A549 (cell line): ENCODE data around the gene PPTC7. TPM values are rescaled to one million over a fixed set of nuclear protein-coding genes. Genes with fewer than 3 reads are reported as not detected.
"Not testable (repeated sequence)": the region's sequence is repeated elsewhere in the genome, so short reads cannot be mapped to it uniquely, and the experiment has no call there.

Experiments used
- ATAC-seq, 2 experiments: fragments of 200-7000 bp in 1 of 2; fragments of >200 bp in 1 of 2; cut with Nextera tagmentation in 1 of 2; cut with Tn5 transposase in 1 of 2; 3 replicates each; pipeline versions ENCODE4 v1.8.0 to v1.9.1; 2018 to 2020; ENCODE audit warnings: mild to moderate bottlenecking in 1 of 2, moderate library complexity in 1 of 2
- CTCF ChIA-PET: fragments of 300-600 bp; sonication (Branson Sonifier 250); formaldehyde crosslinking; extraction: SDS; loops from one replicate; lab custom pipeline; 2021; ENCODE audit warnings: antibody characterized with exemption, inconsistent platforms; lab: Yijun Ruan, JAX
- POLR2A ChIA-PET: fragments of 350-600 bp; formaldehyde crosslinking; extraction: SDS; loops from one replicate; lab custom pipeline; 2021; ENCODE audit warnings: antibody characterized with exemption, inconsistent platforms; lab: Yijun Ruan, JAX
- DNase-seq, 2 experiments: peaks; one replicate each; pipeline versions ENCODE4 v3.0.0 to v3.0.0-alpha.2; 2011 to 2016; ENCODE audit warnings: low read depth in 1 of 2, low spot score in 1 of 2
- FAIRE-seq: peaks from 2 replicates; lab custom pipeline; 2011; peaks lifted over from hg19 to GRCh38; lab: Jason Lieb, UNC
- H3K27ac ChIP-seq, 2 experiments: fragments of >200 bp; sonication (Bioruptor Twin); formaldehyde crosslinking; 3 replicates each; pipeline ENCODE4 v1.5.1; 2016 to 2017
- H3K4me1 ChIP-seq: fragments of >200 bp; sonication (Bioruptor Twin); formaldehyde crosslinking; 3 replicates; pipeline ENCODE4 v1.6.1; 2016
- H3K4me2 ChIP-seq: fragments of >200 bp; sonication (Bioruptor Twin); formaldehyde crosslinking; 3 replicates; pipeline ENCODE4 v1.6.1; 2016
- H3K4me3 ChIP-seq: fragments of >200 bp; sonication (Bioruptor Twin); formaldehyde crosslinking; 3 replicates; pipeline ENCODE4 v1.5.1; 2016
- H3K9me3 ChIP-seq: fragments of >200 bp; sonication (Bioruptor Twin); formaldehyde crosslinking; 3 replicates; pipeline ENCODE4 v1.6.1; 2016
- CBX2 ChIP-seq: fragments of 200-600 bp; sonication (generic); IDR thresholded peaks from 2 replicates; pipeline ENCODE4 v1.6.1; 2016; ENCODE audit warnings: low read depth, mild to moderate bottlenecking, borderline replicate concordance
- CEBPB ChIP-seq, 2 experiments: fragments of >200 bp in 1 of 2; sonication (Bioruptor Twin) in 1 of 2; formaldehyde crosslinking in 1 of 2; IDR thresholded peaks; 2 replicates each; pipeline ENCODE4 v1.6.1; 2012 to 2016
- EHF ChIP-seq: fragments of 250-450 bp; sonication (Bioruptor Pico); IDR thresholded peaks from 2 replicates; pipeline ENCODE4 v1.5.0; 2020; ENCODE audit warnings: mild to moderate bottlenecking
- ESRRA ChIP-seq: fragments of 150-350 bp; IDR thresholded peaks from 2 replicates; pipeline ENCODE4 v1.6.1; 2014; ENCODE audit warnings: mild to moderate bottlenecking, low read length, borderline replicate concordance
- GATA3 ChIP-seq: IDR thresholded peaks from 2 replicates; pipeline ENCODE4 v1.6.1; 2012; ENCODE audit warnings: borderline replicate concordance
- HDAC2 ChIP-seq: fragments of 200-600 bp; sonication (generic); IDR thresholded peaks from 2 replicates; pipeline ENCODE4 v1.6.1; 2016
- HEYL ChIP-seq: fragments of 250-450 bp; sonication (Bioruptor Pico); IDR thresholded peaks from 2 replicates; pipeline ENCODE4 v1.8.0; 2021; ENCODE audit warnings: mild to moderate bottlenecking, moderate library complexity
- KDM1A ChIP-seq: fragments of 200-600 bp; sonication (generic); IDR thresholded peaks from 2 replicates; pipeline ENCODE4 v1.6.1; 2016; ENCODE audit warnings: low read depth, mild to moderate bottlenecking
- MAZ ChIP-seq: fragments of 150-350 bp; IDR thresholded peaks from 2 replicates; pipeline ENCODE4 v1.6.1; 2014; ENCODE audit warnings: antibody characterized with exemption, low read depth, low read length, borderline replicate concordance
- NR3C1 ChIP-seq: fragments of >200 bp; sonication (Bioruptor Twin); formaldehyde crosslinking; IDR thresholded peaks from 3 replicates; pipeline ENCODE4 v1.6.1; 2017
- PHF8 ChIP-seq: fragments of 200-600 bp; sonication (generic); IDR thresholded peaks from 2 replicates; pipeline ENCODE4 v1.6.1; 2016; ENCODE audit warnings: low read depth, mild to moderate bottlenecking, antibody characterized with exemption, moderate library complexity, borderline replicate concordance
- POLR2A ChIP-seq: IDR thresholded peaks from 2 replicates; pipeline ENCODE4 v1.6.1; 2012; ENCODE audit warnings: mild to moderate bottlenecking, low read length
- POLR2AphosphoS2 ChIP-seq: conservative IDR thresholded peaks from 2 replicates; pipeline ENCODE4 v1.6.1; 2012; ENCODE audit warnings: low read length, improper control_type of control experiment, inconsistent platforms
- RARB ChIP-seq: fragments of 250-450 bp; sonication (Bioruptor Pico); IDR thresholded peaks from 2 replicates; pipeline ENCODE4 v1.8.0; 2021; ENCODE audit warnings: mild to moderate bottlenecking, moderate library complexity
- TFCP2L1 ChIP-seq: fragments of 250-450 bp; sonication (Bioruptor Pico); IDR thresholded peaks from 2 replicates; pipeline ENCODE4 v1.5.0; 2021; ENCODE audit warnings: mild to moderate bottlenecking
- USF2 ChIP-seq: fragments of 450-650 bp; IDR thresholded peaks from 2 replicates; pipeline ENCODE4 v1.6.1; 2014; ENCODE audit warnings: antibody characterized with exemption
- ZC3H11A ChIP-seq: fragments of 450-650 bp; IDR thresholded peaks from 2 replicates; pipeline ENCODE4 v1.6.1; 2014; ENCODE audit warnings: antibody characterized with exemption, mild to moderate bottlenecking
- ZNF302 ChIP-seq: fragments of 250-450 bp; sonication (Bioruptor Pico); IDR thresholded peaks from 2 replicates; pipeline ENCODE4 v1.9.0; 2021; ENCODE audit warnings: inconsistent platforms, mild to moderate bottlenecking, moderate library complexity
- WGBS: methylation state at CpG from one replicate; pipeline ENCODE4 v1.1.6; 2017; ENCODE audit errors: missing lambda C conversion rate; 5-methylcytosine and 5-hydroxymethylcytosine counted together
- polyA plus RNA-seq, 4 experiments: library from polyadenylated mRNA; depleted of rRNA in 3 of 4; stranded (reverse); fragments of >200 nt; fragmentation: RNase III in 1 of 4; extraction: RNeasy Plus Mini Kit Qiagen cat#74134 plus additional on column Dnase treatment in 1 of 4; gene quantifications; 2 replicates in 3 of 4; 3 replicates in 1 of 4; pipeline ENCODE4 v1.2.3, GENCODE V29; 2011 to 2017

The PPTC7 gene
- polyA plus RNA-seq, 2 of the 4 experiments (the other 2 are of a cell fraction): 15.1 to 30.3 TPM

GRCh38 chr12:110591451-110592051 is 8.4 kb upstream of the PPTC7 start (continued):
- no peak for TF ChIP-seq ZNF302
- no peak for TF ChIP-seq PHF8
- no peak for TF ChIP-seq TFCP2L1 (CRISPR knock-in tag)
- TF ChIP-seq GATA3: no peak
- TF ChIP-seq CEBPB (IDR thresholded peaks at IDR 0.05): no peak
- TF ChIP-seq NR3C1: no peak
- no peak for TF ChIP-seq USF2
- TF ChIP-seq, all 56 proteins: peak for 0

- ATAC-seq (no peak), DNase-seq (no peak), FAIRE-seq (no peak)
- Histone ChIP-seq H3K4me3 (no peak overlapping the region), H3K4me1 (no peaks in the 10 kb centered on the region), H3K9me3 (no peaks in the 10 kb centered on the region), H3K4me2 (no peak overlapping the region), H3K27ac (no peak overlapping the region)
- ChIA-PET CTCF (interaction anchor here (0.6 to 10.7 kb wide), 4 partner anchors 10 to 107 kb away, joined by 3 to 130 read pairs (median 6); no protein-coding TSS in a partner anchor), POLR2A (no interaction called here)
- no peak for TF ChIP-seq RARB (CRISPR knock-in tag)
- no peak for TF ChIP-seq MAZ
- no peak for TF ChIP-seq HDAC2
- TF ChIP-seq POLR2AphosphoS2: no peak
- no peak for TF ChIP-seq PHF8
- TF ChIP-seq ZNF302: no peak
- TF ChIP-seq POLR2A: no peak
- no peak for TF ChIP-seq CBX2
- TF ChIP-seq ESRRA: no peak
- no peak for TF ChIP-seq CEBPB (IDR thresholded peaks at IDR 0.05)
- TF ChIP-seq HEYL: no peak
- no peak for TF ChIP-seq ZC3H11A
- no peak for TF ChIP-seq GATA3
- WGBS: 85% methylated on average over 3 of the region's 3 CpGs
Observed at GRCh38 chr12:110590806-110591326, 7.7 kb upstream of the PPTC7 start.

GRCh38 chr12:110590059-110590458 is 6.9 kb upstream of the PPTC7 start:
- no peak overlapping the region for H3K4me2 ChIP-seq
- no peaks in the 10 kb centered on the region for H3K9me3 ChIP-seq
- H3K4me1 ChIP-seq: 0 out of 3 replicates have a peak, but pooled peaks cover 1% of the 10 kb centered on the region
- no peak for DNase-seq
- ChIA-PET POLR2A (no interaction called here), CTCF (interaction anchor here (0.6 to 10.7 kb wide), 6 partner anchors 11 to 760 kb away, joined by 3 to 130 read pairs (median 4); partner anchors contain the start of genes FAM216A and GPN3)
- peak in 1 of 2 experiments; percentile 50; a peak in 2 of 6 replicates for ATAC-seq
- no peak overlapping the region for H3K27ac ChIP-seq
- 98% methylated on average over 1 of the region's 1 CpG for WGBS
- no peak overlapping the region for H3K4me3 ChIP-seq
- no peak for FAIRE-seq
- peak; percentile 44; the same call in 1 of the 2 replicates for TF ChIP-seq USF2
- TF ChIP-seq HDAC2: no peak
- no peak for TF ChIP-seq EHF (CRISPR knock-in tag)
- TF ChIP-seq KDM1A: no peak

- DNase-seq, H3K9me3 ChIP-seq, ATAC-seq, POLR2A ChIA-PET, FAIRE-seq, H3K27ac ChIP-seq, H3K4me3 ChIP-seq, H3K4me2 ChIP-seq, H3K4me1 ChIP-seq: not testable (repeated sequence)
- CTCF ChIA-PET: interaction anchor here (0.6 to 10.7 kb wide), 4 partner anchors 14 to 40 kb away, joined by 3 to 130 read pairs (median 3); no protein-coding TSS in a partner anchor
- 94% methylated on average over 2 of the region's 2 CpGs for WGBS
Observed at GRCh38 chr12:110587102-110587501, 4.0 kb upstream of the PPTC7 start.
